H9 (cell line): Measurements from ENCODE around the gene SNTG2. TPM values are rescaled to one million over a fixed set of nuclear protein-coding genes. Genes with fewer than 3 reads are reported as not detected.

ENCODE experiments used
- DNase-seq: peaks from one replicate; pipeline ENCODE4 v3.0.0-alpha.2; 2017
- H2AFZ ChIP-seq: one replicate; pipeline ENCODE4 v1.6.1; 2013; ENCODE audit warnings: mild to moderate bottlenecking, low read length, control low read depth, moderate library complexity
- H2AK5ac ChIP-seq: 2 replicates; pipeline ENCODE4 v1.6.1; 2013; ENCODE audit warnings: low read length, control low read depth, mixed read lengths; ENCODE audit not compliant: insufficient read length
- H2BK120ac ChIP-seq: one replicate; pipeline ENCODE4 v1.6.1; 2013; ENCODE audit warnings: low read depth, mild to moderate bottlenecking, low read length, control low read depth, inconsistent platforms; ENCODE audit not compliant: poor library complexity, severe bottlenecking
- H2BK12ac ChIP-seq: 2 replicates; pipeline ENCODE4 v1.6.1; 2013; ENCODE audit warnings: low read length, control low read depth, mixed read lengths, low read depth; ENCODE audit not compliant: insufficient read length
- H2BK15ac ChIP-seq: 2 replicates; pipeline ENCODE4 v1.6.1; 2013; ENCODE audit warnings: low read depth, low read length, control low read depth
- H2BK20ac ChIP-seq: one replicate; pipeline ENCODE4 v1.6.1; 2013; ENCODE audit warnings: low read depth, mild to moderate bottlenecking, low read length, control low read depth, inconsistent platforms; ENCODE audit not compliant: poor library complexity, severe bottlenecking
- H2BK5ac ChIP-seq: 2 replicates; pipeline ENCODE4 v1.6.1; 2013; ENCODE audit warnings: low read length, control low read depth, mixed read lengths; ENCODE audit not compliant: insufficient read length
- H3K14ac ChIP-seq: 2 replicates; pipeline ENCODE4 v1.6.1; 2013; ENCODE audit warnings: low read length, control low read depth; ENCODE audit not compliant: insufficient read depth
- H3K18ac ChIP-seq: 2 replicates; pipeline ENCODE4 v1.6.1; 2013; ENCODE audit warnings: low read depth, mild to moderate bottlenecking, mixed read lengths, low read length, control low read depth; ENCODE audit not compliant: insufficient read length
- H3K23ac ChIP-seq: 2 replicates; pipeline ENCODE4 v1.6.1; 2013; ENCODE audit warnings: low read length, control low read depth, mixed read lengths, low read depth; ENCODE audit not compliant: insufficient read length
- H3K23me2 ChIP-seq: 2 replicates; pipeline ENCODE4 v1.6.1; 2013; ENCODE audit warnings: low read depth, mild to moderate bottlenecking, mixed read lengths, low read length, control low read depth; ENCODE audit not compliant: insufficient read length, poor library complexity, severe bottlenecking
- H3K27ac ChIP-seq: 2 replicates; pipeline ENCODE4 v1.5.1; 2013; ENCODE audit warnings: low read length, control low read depth, mixed read lengths, low read depth; ENCODE audit not compliant: insufficient read length
- H3K27me3 ChIP-seq: 2 replicates; pipeline ENCODE4 v1.6.1; 2013; ENCODE audit warnings: low read length, control low read depth, inconsistent platforms; ENCODE audit not compliant: insufficient read depth
- H3K4ac ChIP-seq: 2 replicates; pipeline ENCODE4 v1.6.1; 2013; ENCODE audit warnings: low read depth, mild to moderate bottlenecking, control low read depth, inconsistent platforms, low read length, moderate library complexity
- H3K4me1 ChIP-seq: 2 replicates; pipeline ENCODE4 v1.6.1; 2013; ENCODE audit warnings: low read length, control low read depth, inconsistent platforms; ENCODE audit not compliant: insufficient read depth
- H3K4me2 ChIP-seq: 2 replicates; pipeline ENCODE4 v1.6.1; 2013; ENCODE audit warnings: low read length, control low read depth, mixed read lengths; ENCODE audit not compliant: insufficient read length, insufficient read depth
- H3K56ac ChIP-seq: 2 replicates; pipeline ENCODE4 v1.6.1; 2013; ENCODE audit warnings: low read depth, mild to moderate bottlenecking, mixed read lengths, low read length, control low read depth; ENCODE audit not compliant: insufficient read length
- H3K79me1 ChIP-seq: 2 replicates; pipeline ENCODE4 v1.6.1; 2013; ENCODE audit warnings: low read depth, mild to moderate bottlenecking, moderate library complexity, low read length, control low read depth, inconsistent platforms; ENCODE audit not compliant: insufficient read depth, poor library complexity, severe bottlenecking
- H3K79me2 ChIP-seq: 2 replicates; pipeline ENCODE4 v1.6.1; 2013; ENCODE audit warnings: low read length, control low read depth, inconsistent platforms; ENCODE audit not compliant: insufficient read depth
- H3K9ac ChIP-seq: 2 replicates; pipeline ENCODE4 v1.6.1; 2013; ENCODE audit warnings: low read length, control low read depth, mixed read lengths; ENCODE audit not compliant: insufficient read length; ENCODE audit errors: extremely low read depth
- H3K9me3 ChIP-seq: one replicate; pipeline ENCODE4 v1.6.1; 2013; ENCODE audit warnings: low read depth, low read length, inconsistent platforms; ENCODE audit not compliant: control insufficient read depth
- H3T11ph ChIP-seq: one replicate; pipeline ENCODE4 v1.6.1; 2013; ENCODE audit warnings: mild to moderate bottlenecking, low read length, control low read depth, inconsistent platforms
- H4K20me1 ChIP-seq: one replicate; pipeline ENCODE4 v1.6.1; 2013; ENCODE audit not compliant: control insufficient read depth, insufficient read length, insufficient read depth
- H4K5ac ChIP-seq: 2 replicates; pipeline ENCODE4 v1.6.1; 2013; ENCODE audit warnings: low read depth, mild to moderate bottlenecking, mixed read lengths, low read length, control low read depth; ENCODE audit not compliant: insufficient read length
- H4K8ac ChIP-seq: replicated peaks from 2 replicates; pipeline ENCODE4 v1.6.1; 2013; ENCODE audit warnings: low read length, control low read depth, mixed read lengths, low read depth; ENCODE audit not compliant: insufficient read length
- H4K91ac ChIP-seq: 2 replicates; pipeline ENCODE4 v1.6.1; 2013; ENCODE audit warnings: low read depth, mild to moderate bottlenecking, moderate library complexity, mixed read lengths, low read length, control low read depth; ENCODE audit not compliant: insufficient read length
- H3K27ac Mint-ChIP-seq, 3 experiments: 2 replicates in 2 of 3; 3 replicates in 1 of 3; pipeline ENCODE4 v1.8.0; 2020 to 2021; ENCODE audit warnings: mixed read lengths in 3 of 3, mild to moderate bottlenecking in 1 of 3, moderate library complexity in 1 of 3
- H3K27me3 Mint-ChIP-seq: 2 replicates; pipeline ENCODE4 v1.8.0; 2021; ENCODE audit warnings: low read depth, mild to moderate bottlenecking, moderate library complexity, mixed read lengths
- H3K36me3 Mint-ChIP-seq, 3 experiments: 2 replicates in 2 of 3; 3 replicates in 1 of 3; pipeline ENCODE4 v1.8.0; 2020 to 2021; ENCODE audit warnings: low read depth in 3 of 3, mixed read lengths in 3 of 3; ENCODE audit not compliant: insufficient read depth in 1 of 3
- H3K4me1 Mint-ChIP-seq, 2 experiments: 2 replicates each; pipeline ENCODE4 v1.8.0; 2020; ENCODE audit warnings: mixed read lengths in 2 of 2
- H3K4me3 Mint-ChIP-seq, 2 experiments: 2 replicates in 1 of 2; 3 replicates in 1 of 2; pipeline ENCODE4 v1.8.0; 2020 to 2021; ENCODE audit warnings: mild to moderate bottlenecking in 2 of 2, mixed read lengths in 2 of 2, moderate library complexity in 1 of 2
- H3K9me3 Mint-ChIP-seq, 2 experiments: 2 replicates in 1 of 2; 3 replicates in 1 of 2; pipeline ENCODE4 v1.8.0; 2020; ENCODE audit warnings: mild to moderate bottlenecking in 2 of 2, mixed read lengths in 2 of 2, moderate library complexity in 1 of 2
- CTCF ChIP-seq: fragments of 200-600 bp; sonication (generic); conservative IDR thresholded peaks from 3 replicates; pipeline ENCODE4 v1.8.0; 2021; ENCODE audit warnings: antibody characterized with exemption, mild to moderate bottlenecking
- WGBS: extraction: QIAGEN DNeasy Blood & Tissue Kit; methylation state at CpG from one replicate; pipeline ENCODE4 v1.1.7; 2013; ENCODE audit warnings: missing lambda C conversion rate, low lambda C conversion rate, mixed read lengths; ENCODE audit not compliant: insufficient read length; ENCODE audit errors: extremely low coverage; 5-methylcytosine and 5-hydroxymethylcytosine counted together
- total RNA-seq: library from RNA; stranded (reverse); gene quantifications from 2 replicates; pipeline ENCODE4 v1.2.1, GENCODE V29; 2021

Gene SNTG2
- total RNA-seq, 1 experiment from 2014 or later = 13.2 TPM

- Mint-ChIP-seq H3K9me3 (peaks cover 3 to 8% of the 10 kb centered on the region in 2 experiments; a peak in 3 of 5 replicates), H3K27me3 (no peaks in the 10 kb centered on the region), H3K36me3 (peaks cover 10 to 15% (median 10%) of the 10 kb centered on the region in 3 experiments), H3K27ac (peak overlapping the region in 2 of 3 experiments; percentile 1 to 6; a peak in 3 of 7 replicates), H3K4me1 (peaks cover 12 to 20% of the 10 kb centered on the region in 2 experiments), H3K4me3 (no peak overlapping the region; a peak in 1 of 5 replicates)
- H3K23me2 ChIP-seq = no peaks in the 10 kb centered on the region
- no peak overlapping the region for H4K5ac ChIP-seq
- no peak overlapping the region for H3K4ac ChIP-seq
- peaks cover 3% of the 10 kb centered on the region for H4K20me1 ChIP-seq
- no CpG with 5 or more reads among the region's 17 CpGs for WGBS
- H3K9me3 ChIP-seq = no peaks in the 10 kb centered on the region
- H3K79me2 ChIP-seq = no peaks in the 10 kb centered on the region
- no peak overlapping the region for H2BK5ac ChIP-seq
- H3K14ac ChIP-seq = no peak overlapping the region
- H2BK20ac ChIP-seq = no peak overlapping the region
- no peak overlapping the region for H4K8ac ChIP-seq
- no peaks in the 10 kb centered on the region for H3K79me1 ChIP-seq
- no peak overlapping the region for H3K4me2 ChIP-seq
- no peak overlapping the region for H2AFZ ChIP-seq
- H3K23ac ChIP-seq = no peak overlapping the region
- no peak overlapping the region for H2AK5ac ChIP-seq
- no peak overlapping the region for H4K91ac ChIP-seq
- H3K9ac ChIP-seq = no peak overlapping the region
- no peak overlapping the region for H3T11ph ChIP-seq
- no peak overlapping the region for H3K27ac ChIP-seq
- no peaks in the 10 kb centered on the region for H3K27me3 ChIP-seq
- H2BK15ac ChIP-seq = no peak overlapping the region
- peak overlapping the region; percentile 22 for H3K18ac ChIP-seq
- H3K56ac ChIP-seq = no peak overlapping the region
- no peak overlapping the region for H2BK12ac ChIP-seq
- H2BK120ac ChIP-seq = no peak overlapping the region
- DNase-seq = no peak
- no peak for TF ChIP-seq CTCF
- peaks cover 3% of the 10 kb centered on the region; the same call in 1 of the 2 replicates for H3K4me1 ChIP-seq
Measured at GRCh38 chr2:1306687-1307516, 356.3 kb downstream of the SNTG2 start.
